HepG2 (cell line): ENCODE measurements around the gene PSRC1. TPM values are rescaled to one million over a fixed set of nuclear protein-coding genes. Genes with fewer than 3 reads are reported as not detected.
A peak's percentile ranks its signal among the peaks of the same experiment; 100 is the strongest.

Experiments
- ATF7 ChIP-seq, 2 experiments: fragments of 450-650 bp in 1 of 2; sonication (generic) in 1 of 2; formaldehyde crosslinking in 1 of 2; IDR thresholded peaks; 2 replicates each; pipeline versions ENCODE4 v1.4.0 to v1.6.1; 2016 to 2020; ENCODE audit warnings: antibody characterized with exemption in 1 of 2, mild to moderate bottlenecking in 1 of 2, missing genetic modification reagents in 1 of 2
- ESRRA ChIP-seq: sonication (generic); formaldehyde crosslinking; IDR thresholded peaks from 2 replicates; pipeline ENCODE4 v1.5.1; 2020; ENCODE audit warnings: mild to moderate bottlenecking, low read depth, missing genetic modification reagents
- HBP1 ChIP-seq: IDR thresholded peaks from 2 replicates; pipeline ENCODE4 v1.6.1; 2016; ENCODE audit warnings: low read depth, control low read depth
- HOXA3 ChIP-seq: sonication (generic); formaldehyde crosslinking; IDR thresholded peaks from 2 replicates; pipeline ENCODE4 v1.5.0; 2020; ENCODE audit warnings: missing genetic modification reagents
- IRF9 ChIP-seq: sonication (generic); formaldehyde crosslinking; IDR thresholded peaks from 2 replicates; pipeline ENCODE4 v1.8.0; 2022; ENCODE audit warnings: missing genetic modification reagents, mild to moderate bottlenecking, borderline replicate concordance
- NFKBIZ ChIP-seq: IDR thresholded peaks from 2 replicates; pipeline ENCODE4 v1.6.1; 2018; ENCODE audit warnings: missing genetic modification reagents, missing compliant biosample characterization
- POLR2AphosphoS2 ChIP-seq: IDR thresholded peaks from 2 replicates; pipeline ENCODE4 v1.6.1; 2011; ENCODE audit warnings: low read depth, low read length, improper control_type of control experiment
- RFXAP ChIP-seq: sonication (generic); formaldehyde crosslinking; IDR thresholded peaks from 2 replicates; pipeline ENCODE4 v1.4.0; 2020; ENCODE audit warnings: missing genetic modification reagents, borderline replicate concordance
- SCMH1 ChIP-seq: sonication (generic); formaldehyde crosslinking; IDR thresholded peaks from 2 replicates; pipeline ENCODE4 v1.9.0; 2021; ENCODE audit warnings: missing genetic modification reagents, mild to moderate bottlenecking, borderline replicate concordance
- THYN1 ChIP-seq: sonication (generic); formaldehyde crosslinking; IDR thresholded peaks from 2 replicates; pipeline ENCODE4 v1.8.1; 2023; ENCODE audit warnings: low read depth, mild to moderate bottlenecking, moderate library complexity, missing genetic modification reagents, borderline replicate concordance
- ZFP36 ChIP-seq: fragments of 150-350 bp; IDR thresholded peaks from 2 replicates; pipeline ENCODE4 v1.6.1; 2018; ENCODE audit warnings: borderline replicate concordance, low read length, low read depth; ENCODE audit not compliant: partially characterized antibody
- ZNF329 ChIP-seq: sonication (generic); formaldehyde crosslinking; IDR thresholded peaks from 2 replicates; pipeline ENCODE4 v1.9.0; 2021; ENCODE audit warnings: low read depth, mild to moderate bottlenecking, missing genetic modification reagents
- ZNF496 ChIP-seq: sonication (generic); formaldehyde crosslinking; IDR thresholded peaks from 2 replicates; pipeline ENCODE4 v1.8.1; 2023; ENCODE audit warnings: mild to moderate bottlenecking, moderate library complexity, missing genetic modification reagents; ENCODE audit not compliant: insufficient replicate concordance
- ZNF549 ChIP-seq: sonication (generic); formaldehyde crosslinking; IDR thresholded peaks from 2 replicates; pipeline ENCODE4 v1.5.0; 2020; ENCODE audit warnings: missing genetic modification reagents
- polyA plus RNA-seq, 8 experiments: library from polyadenylated mRNA; depleted of rRNA in 3 of 8; stranded (reverse) in 7 of 8; unstranded in 1 of 8; fragments of >200 nt; fragmentation: Illumina TruSeq in 4 of 8; extraction: Trizol in 4 of 8; gene quantifications; 2 replicates each; pipeline versions ENCODE4 v1.2.1 to v1.2.3, GENCODE V29; 2011 to 2016; ENCODE audit warnings: low read depth in 4 of 8, missing spikeins in 1 of 8, mixed read lengths in 1 of 8; ENCODE audit not compliant: insufficient read depth in 1 of 8
- total RNA-seq, 5 experiments: library from RNA; depleted of rRNA; stranded (reverse); fragments of >200 nt; fragmentation: Illumina TruSeq; extraction: Trizol; gene quantifications; 2 replicates each; pipeline ENCODE4 v1.2.3, GENCODE V29; 2016; ENCODE audit warnings: low read depth in 1 of 5
- TF ChIP-seq, protein P1 (sequence below): sonication (generic); formaldehyde crosslinking; IDR thresholded peaks from 2 replicates; pipeline ENCODE4 v1.4.0; 2020; ENCODE audit warnings: mild to moderate bottlenecking, low read depth, missing genetic modification reagents
- TF ChIP-seq, protein P2 (sequence below): sonication (generic); formaldehyde crosslinking; conservative IDR thresholded peaks from 2 replicates; pipeline ENCODE4 v1.5.0; 2020; ENCODE audit warnings: missing genetic modification reagents
- TF ChIP-seq, protein P3 (sequence below): sonication (generic); formaldehyde crosslinking; IDR thresholded peaks from 2 replicates; pipeline ENCODE4 v1.5.0; 2020; ENCODE audit warnings: mild to moderate bottlenecking, missing genetic modification reagents, borderline replicate concordance

The PSRC1 gene
- total and polyA plus RNA-seq, 2 of the 13 experiments (the other 11 are each of a cell fraction or from before 2014, with no cell fraction given), result 28.6 to 30.3 TPM

- TF ChIP-seq IRF9 (CRISPR knock-in tag) (no peak), POLR2AphosphoS2 (no peak), ZNF329 (CRISPR knock-in tag) (no peak), ATF7 (IDR thresholded peaks at IDR 0.05) (no peak), ATF7 (CRISPR knock-in tag; IDR thresholded peaks at IDR 0.05) (no peak), NFKBIZ (CRISPR knock-in tag) (no peak; the same call in 1 of the 2 replicates), THYN1 (CRISPR knock-in tag) (no peak), RFXAP (peak; percentile 58; the same call in 1 of the 2 replicates), ZNF549 (no peak), SCMH1 (CRISPR knock-in tag) (no peak), ZFP36 (no peak), HOXA3 (CRISPR knock-in tag) (peak; percentile 77; the same call in 1 of the 2 replicates), HBP1 (no peak), ZNF496 (no peak), ESRRA (0 out of 2 replicates have a peak, but pooled peaks have one; percentile 62)
- TF ChIP-seq, protein P1, sequence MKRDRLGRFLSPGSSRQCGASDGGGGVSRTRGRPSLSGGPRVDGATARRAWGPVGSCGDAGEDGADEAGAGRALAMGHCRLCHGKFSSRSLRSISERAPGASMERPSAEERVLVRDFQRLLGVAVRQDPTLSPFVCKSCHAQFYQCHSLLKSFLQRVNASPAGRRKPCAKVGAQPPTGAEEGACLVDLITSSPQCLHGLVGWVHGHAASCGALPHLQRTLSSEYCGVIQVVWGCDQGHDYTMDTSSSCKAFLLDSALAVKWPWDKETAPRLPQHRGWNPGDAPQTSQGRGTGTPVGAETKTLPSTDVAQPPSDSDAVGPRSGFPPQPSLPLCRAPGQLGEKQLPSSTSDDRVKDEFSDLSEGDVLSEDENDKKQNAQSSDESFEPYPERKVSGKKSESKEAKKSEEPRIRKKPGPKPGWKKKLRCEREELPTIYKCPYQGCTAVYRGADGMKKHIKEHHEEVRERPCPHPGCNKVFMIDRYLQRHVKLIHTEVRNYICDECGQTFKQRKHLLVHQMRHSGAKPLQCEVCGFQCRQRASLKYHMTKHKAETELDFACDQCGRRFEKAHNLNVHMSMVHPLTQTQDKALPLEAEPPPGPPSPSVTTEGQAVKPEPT (CRISPR knock-in tag), result no peak
- TF ChIP-seq, protein P2, sequence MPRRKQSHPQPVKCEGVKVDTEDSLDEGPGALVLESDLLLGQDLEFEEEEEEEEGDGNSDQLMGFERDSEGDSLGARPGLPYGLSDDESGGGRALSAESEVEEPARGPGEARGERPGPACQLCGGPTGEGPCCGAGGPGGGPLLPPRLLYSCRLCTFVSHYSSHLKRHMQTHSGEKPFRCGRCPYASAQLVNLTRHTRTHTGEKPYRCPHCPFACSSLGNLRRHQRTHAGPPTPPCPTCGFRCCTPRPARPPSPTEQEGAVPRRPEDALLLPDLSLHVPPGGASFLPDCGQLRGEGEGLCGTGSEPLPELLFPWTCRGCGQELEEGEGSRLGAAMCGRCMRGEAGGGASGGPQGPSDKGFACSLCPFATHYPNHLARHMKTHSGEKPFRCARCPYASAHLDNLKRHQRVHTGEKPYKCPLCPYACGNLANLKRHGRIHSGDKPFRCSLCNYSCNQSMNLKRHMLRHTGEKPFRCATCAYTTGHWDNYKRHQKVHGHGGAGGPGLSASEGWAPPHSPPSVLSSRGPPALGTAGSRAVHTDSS (CRISPR knock-in tag), result no peak
- TF ChIP-seq, protein P3, sequence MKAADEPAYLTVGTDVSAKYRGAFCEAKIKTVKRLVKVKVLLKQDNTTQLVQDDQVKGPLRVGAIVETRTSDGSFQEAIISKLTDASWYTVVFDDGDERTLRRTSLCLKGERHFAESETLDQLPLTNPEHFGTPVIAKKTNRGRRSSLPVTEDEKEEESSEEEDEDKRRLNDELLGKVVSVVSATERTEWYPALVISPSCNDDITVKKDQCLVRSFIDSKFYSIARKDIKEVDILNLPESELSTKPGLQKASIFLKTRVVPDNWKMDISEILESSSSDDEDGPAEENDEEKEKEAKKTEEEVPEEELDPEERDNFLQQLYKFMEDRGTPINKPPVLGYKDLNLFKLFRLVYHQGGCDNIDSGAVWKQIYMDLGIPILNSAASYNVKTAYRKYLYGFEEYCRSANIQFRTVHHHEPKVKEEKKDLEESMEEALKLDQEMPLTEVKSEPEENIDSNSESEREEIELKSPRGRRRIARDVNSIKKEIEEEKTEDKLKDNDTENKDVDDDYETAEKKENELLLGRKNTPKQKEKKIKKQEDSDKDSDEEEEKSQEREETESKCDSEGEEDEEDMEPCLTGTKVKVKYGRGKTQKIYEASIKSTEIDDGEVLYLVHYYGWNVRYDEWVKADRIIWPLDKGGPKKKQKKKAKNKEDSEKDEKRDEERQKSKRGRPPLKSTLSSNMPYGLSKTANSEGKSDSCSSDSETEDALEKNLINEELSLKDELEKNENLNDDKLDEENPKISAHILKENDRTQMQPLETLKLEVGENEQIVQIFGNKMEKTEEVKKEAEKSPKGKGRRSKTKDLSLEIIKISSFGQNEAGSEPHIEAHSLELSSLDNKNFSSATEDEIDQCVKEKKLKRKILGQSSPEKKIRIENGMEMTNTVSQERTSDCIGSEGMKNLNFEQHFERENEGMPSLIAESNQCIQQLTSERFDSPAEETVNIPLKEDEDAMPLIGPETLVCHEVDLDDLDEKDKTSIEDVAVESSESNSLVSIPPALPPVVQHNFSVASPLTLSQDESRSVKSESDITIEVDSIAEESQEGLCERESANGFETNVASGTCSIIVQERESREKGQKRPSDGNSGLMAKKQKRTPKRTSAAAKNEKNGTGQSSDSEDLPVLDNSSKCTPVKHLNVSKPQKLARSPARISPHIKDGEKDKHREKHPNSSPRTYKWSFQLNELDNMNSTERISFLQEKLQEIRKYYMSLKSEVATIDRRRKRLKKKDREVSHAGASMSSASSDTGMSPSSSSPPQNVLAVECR (CRISPR knock-in tag), result peak; percentile 77; the same call in 1 of the 2 replicates
Observed at GRCh38 chr1:109277434-109278204, 5.3 kb downstream of the PSRC1 start (continued).
